HG03558 (cell line): ENCODE data around the gene ZNHIT1.
A peak's percentile ranks its signal among the peaks of the same experiment; 100 is the strongest.

Experiments used
- ATAC-seq: cut with Tn5 transposase; IDR thresholded peaks from one replicate; pipeline ENCODE4 v1.9.1; 2021; ENCODE audit warnings: moderate number of reproducible peaks; ENCODE audit not compliant: unreplicated experiment; ENCODE audit errors: extremely low read depth

ZNHIT1 gene

GRCh38 chr7:101216001-101216859, 1.7 kb upstream of the ZNHIT1 start:
- no peak for ATAC-seq

DNA sequence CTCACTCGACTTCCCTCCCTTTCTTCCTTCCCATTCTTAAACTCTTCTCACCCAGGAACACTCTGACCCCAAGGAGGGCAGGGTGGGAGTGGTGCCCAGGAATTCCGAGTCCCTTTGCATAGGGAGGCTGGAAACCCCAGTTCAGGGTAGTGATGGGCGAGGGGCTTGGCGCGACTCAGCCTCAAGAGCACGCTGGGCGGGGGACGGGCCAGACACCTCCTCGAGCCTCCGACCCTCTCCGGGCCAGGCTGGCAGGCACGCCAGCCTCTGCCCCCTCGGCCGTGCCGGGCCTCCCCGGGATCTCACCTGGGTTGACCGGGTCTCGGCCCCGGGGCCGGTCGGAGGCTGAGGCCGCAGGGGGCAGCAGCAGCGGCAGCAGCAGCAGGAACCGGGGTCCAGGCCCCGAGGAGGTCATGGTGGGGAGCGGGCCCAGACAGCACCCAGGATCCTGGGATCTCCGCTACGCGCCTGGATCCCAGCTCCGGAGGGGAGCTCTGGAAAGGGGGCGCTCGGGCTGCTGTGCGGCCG, 1.0 kb upstream of the ZNHIT1 start:
- ATAC-seq: peak; percentile 6

DNA sequence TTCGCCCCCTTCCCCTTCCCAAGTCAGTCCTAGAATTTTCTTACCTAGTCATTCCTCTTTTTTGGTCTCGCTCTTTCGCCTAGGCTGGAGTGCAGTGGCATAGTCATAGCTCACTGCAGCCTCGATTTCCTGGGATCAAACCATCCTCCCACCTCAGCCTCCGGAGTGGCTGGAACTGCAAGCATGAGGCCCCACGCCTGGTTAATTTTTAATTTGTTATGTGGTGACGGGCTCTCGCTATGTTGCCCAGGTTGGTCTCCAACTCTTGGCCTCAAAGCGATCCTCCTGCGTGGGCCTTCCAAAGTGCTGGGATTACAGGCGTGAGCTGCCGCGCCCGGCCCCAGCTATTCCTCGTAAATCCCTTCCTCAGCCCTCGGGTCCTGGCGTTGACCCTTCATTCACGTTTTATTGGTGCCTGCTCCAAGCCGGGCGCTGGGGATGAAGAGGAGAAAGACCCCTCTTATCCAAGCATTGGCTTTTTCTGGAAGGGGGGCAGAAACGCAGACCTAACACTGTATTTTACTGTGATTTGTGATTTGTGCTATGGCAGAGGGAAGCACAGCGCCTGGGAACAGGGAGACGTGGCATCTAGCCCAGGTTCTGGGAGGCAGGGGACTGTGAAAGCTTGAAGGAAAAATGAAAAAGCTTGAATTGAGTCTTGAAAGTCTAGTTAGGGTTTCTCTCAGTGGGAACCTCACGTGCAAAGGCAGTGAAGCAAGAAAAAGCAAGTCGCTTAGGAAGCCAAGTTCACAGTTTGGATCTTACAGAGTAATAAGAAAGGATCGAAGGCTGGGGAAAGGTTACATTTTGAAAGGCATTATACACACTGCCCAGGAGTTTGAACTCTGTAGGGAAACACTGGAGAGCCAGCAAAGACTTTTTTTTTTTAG, 516 bp downstream of the ZNHIT1 start:
- no peak for ATAC-seq

GRCh38 chr7:101220295-101220694, 2.3 kb downstream of the ZNHIT1 start:
- no peak for ATAC-seq

GRCh38 chr7:101222275-101222830, 4.4 kb downstream of the ZNHIT1 start:
- no peak for ATAC-seq

GRCh38 chr7:101223528-101223927, 5.6 kb downstream of the ZNHIT1 start:
- ATAC-seq: no peak

DNA sequence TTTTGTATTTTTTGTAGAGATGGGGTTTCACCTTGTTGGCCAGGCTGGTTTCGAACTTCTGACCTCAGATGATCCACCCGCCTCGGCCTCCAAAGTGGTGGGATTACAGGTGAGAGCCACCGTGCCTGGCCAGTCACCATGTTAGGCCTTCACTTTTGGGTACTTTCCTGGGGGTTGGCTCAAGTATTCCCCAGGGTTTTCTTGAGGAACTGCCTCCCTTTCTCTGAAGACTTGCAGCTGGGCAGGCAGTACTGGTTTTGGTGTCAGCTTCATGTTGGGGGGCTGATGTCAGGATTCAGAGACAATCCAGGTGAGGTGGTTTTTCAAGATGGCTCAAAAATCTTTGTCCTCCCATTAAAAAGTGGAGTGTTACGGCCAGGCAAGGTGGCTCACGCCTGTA, 7.7 kb downstream of the ZNHIT1 start:
- ATAC-seq: no peak

- ATAC-seq: no peak
Measured at GRCh38 chr7:101226721-101227120, 8.8 kb downstream of the ZNHIT1 start.

DNA sequence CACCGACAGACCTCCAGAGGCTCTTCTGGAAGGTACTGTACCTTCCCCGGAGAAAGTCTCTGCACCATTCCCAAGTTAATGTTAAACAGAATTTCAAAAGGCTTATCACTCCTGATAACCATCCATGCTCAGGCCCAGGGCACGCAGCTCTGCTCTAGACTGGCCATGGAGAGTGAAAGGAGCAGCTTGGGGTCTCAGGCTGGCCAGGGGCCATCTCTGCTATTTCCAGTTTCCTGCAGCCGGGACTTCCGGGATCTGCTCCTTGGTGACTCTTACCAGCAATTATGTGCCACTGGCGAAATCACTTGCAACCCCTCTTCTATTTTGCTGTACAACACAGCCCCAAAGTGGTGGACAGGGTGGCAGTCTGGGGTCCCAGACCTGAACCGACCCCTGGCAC, 13.7 kb downstream of the ZNHIT1 start:
- no peak for ATAC-seq

GRCh38 chr7:101232141-101232850, 14.3 kb downstream of the ZNHIT1 start:
- no peak for ATAC-seq

DNA sequence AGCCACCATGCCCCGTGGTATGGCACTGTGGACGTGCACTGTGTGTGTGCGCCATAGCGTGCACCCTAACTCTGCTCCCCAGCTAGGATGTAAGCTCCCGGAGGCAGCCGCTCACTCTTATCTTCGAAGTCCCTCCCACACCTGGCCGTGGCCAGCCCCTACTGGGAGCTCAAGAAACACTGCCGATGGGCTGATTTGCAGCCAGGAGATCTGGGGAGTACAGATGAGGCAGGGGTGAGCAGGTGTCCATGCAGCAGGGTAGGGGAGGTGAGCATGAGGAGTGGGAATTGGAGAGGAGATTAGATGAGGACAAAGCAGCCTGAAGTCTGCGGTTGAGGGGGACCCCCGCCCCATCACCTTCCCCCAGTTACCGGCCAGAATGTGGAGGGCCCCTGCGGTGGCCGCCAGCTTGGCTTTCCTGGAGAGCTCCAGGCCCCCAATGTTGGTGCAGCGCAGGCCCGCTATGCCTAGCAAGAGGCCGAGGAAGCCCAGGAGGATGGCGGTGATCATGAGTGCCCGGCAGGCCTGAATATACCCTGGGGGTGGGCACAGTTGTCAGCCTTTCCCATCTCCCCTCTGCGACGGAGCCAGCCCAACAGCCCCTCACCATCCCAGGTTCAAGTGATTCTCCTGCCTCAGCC, 16.1 kb downstream of the ZNHIT1 start:
- no peak for ATAC-seq

DNA sequence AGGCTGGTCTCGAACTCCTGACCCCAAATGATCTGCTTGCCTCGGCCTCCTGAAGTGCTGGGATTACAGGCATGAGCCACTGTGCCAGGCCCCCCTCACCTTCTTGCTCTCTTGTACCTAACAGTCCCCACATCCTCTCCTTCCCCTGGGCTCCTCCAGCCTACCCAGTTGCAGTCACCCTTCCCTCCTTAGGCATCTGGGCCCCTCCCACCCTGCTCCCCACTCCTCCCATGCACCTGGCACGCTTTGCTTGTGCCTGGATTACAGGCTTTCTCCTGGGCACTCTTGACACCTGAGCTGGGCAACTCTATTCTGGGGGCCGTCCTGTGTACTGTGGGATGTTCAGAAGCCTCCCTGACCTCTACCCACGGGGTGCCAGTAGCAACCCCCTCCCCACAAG, 16.7 kb downstream of the ZNHIT1 start:
- no peak for ATAC-seq

- no peak for ATAC-seq
Measured at GRCh38 chr7:101235050-101235449, 17.1 kb downstream of the ZNHIT1 start.

DNA sequence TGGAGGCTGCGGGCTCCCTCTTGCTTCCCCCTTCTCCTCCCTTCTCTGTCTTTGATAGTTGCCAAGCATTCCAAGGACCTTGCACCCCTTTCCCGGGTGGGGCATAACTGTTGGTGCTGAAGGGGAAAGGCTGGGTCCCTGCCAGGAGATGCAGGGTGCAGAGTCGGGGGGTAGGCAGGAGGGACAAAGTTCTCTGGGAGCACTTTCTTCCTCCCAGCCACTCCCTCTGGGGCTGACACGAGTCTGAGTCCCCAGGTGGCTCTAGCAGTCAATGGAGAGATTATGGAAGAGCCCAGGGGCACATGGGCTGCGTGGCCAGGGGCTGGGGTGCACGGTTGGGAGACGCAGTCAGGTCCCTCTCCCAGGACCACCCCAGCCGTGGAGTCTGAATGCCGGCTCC, 17.6 kb downstream of the ZNHIT1 start:
- ATAC-seq: no peak

DNA sequence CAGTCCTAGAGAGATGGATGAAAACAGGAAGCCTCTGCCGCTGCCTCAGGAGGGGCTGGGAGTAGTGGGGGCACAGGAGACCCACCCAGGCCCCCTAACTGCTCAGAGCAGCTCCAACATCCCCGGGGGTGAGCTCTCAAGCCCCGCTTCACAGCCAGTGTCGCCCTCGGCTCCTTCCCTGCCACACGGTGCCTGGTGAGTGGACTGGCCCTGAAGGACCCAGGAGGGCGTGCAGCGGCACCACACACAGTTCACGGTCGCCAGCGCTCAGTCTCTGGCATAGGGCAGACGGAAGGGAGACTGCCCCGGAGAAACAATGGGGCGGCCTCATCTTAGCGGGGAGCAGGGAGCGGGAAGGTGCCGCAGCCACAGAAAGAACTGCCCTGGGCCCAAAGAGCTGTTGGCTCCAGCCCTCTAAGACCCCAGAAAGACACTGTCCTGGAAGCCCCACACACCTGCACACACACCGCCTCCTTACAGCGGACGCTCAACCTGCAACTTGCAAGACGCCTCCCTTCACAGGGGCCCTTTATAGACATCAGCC, 18.4 kb downstream of the ZNHIT1 start:
- ATAC-seq: no peak

- no peak for ATAC-seq
Measured at GRCh38 chr7:101237206-101238067, 19.5 kb downstream of the ZNHIT1 start, which contains the start of gene CLDN15. CLDN15 (minus strand) TSS chr7:101237802; CDS start chr7:101237581, 221 bp downstream.

GRCh38 chr7:101238226-101239182, 20.5 kb downstream of the ZNHIT1 start:
- ATAC-seq: no peak
